Measurements from ENCODE around the gene PHYHD1. TPM values are rescaled to one million over a fixed set of nuclear protein-coding genes. Genes with fewer than 3 reads are reported as not detected.
A peak's percentile ranks its signal among the peaks of the same experiment; 100 is the strongest.

PHYHD1 gene
- total and polyA plus RNA-seq, 7 donors = 11.0 to 45.0 (median 26.9) TPM

GRCh38 chr9:128903079-128903461 lies 17.7 kb upstream of the PHYHD1 start:
- DNase-seq (no peak), ATAC-seq (no peak)
- no peaks in the 10 kb centered on the region for H3K4me1 ChIP-seq
- no peaks in the 10 kb centered on the region for H3K9me3 ChIP-seq
- intact Hi-C loops (cut with DNase I) = no loop called here
- H3K27me3 ChIP-seq (ENCODE audit: insufficient read depth in 3 of 3, low read length in 2 of 3) = no peaks in the 10 kb centered on the region
- H3K36me3 ChIP-seq (ENCODE audit: insufficient read depth in 1 of 2, low read depth in 1 of 2) = peaks cover 2 to 31% of the 10 kb centered on the region in 2 donors
- H3K27ac ChIP-seq = peak overlapping the region; percentile 53
- WGBS, 3 donors = 83 to 94% (median 86%) methylated on average over 2 of the region's 2 CpGs
- H3K4me3 ChIP-seq = no peak overlapping the region
- TF ChIP-seq CTCF (IDR thresholded peaks at IDR 0.05) = no peak

DNA sequence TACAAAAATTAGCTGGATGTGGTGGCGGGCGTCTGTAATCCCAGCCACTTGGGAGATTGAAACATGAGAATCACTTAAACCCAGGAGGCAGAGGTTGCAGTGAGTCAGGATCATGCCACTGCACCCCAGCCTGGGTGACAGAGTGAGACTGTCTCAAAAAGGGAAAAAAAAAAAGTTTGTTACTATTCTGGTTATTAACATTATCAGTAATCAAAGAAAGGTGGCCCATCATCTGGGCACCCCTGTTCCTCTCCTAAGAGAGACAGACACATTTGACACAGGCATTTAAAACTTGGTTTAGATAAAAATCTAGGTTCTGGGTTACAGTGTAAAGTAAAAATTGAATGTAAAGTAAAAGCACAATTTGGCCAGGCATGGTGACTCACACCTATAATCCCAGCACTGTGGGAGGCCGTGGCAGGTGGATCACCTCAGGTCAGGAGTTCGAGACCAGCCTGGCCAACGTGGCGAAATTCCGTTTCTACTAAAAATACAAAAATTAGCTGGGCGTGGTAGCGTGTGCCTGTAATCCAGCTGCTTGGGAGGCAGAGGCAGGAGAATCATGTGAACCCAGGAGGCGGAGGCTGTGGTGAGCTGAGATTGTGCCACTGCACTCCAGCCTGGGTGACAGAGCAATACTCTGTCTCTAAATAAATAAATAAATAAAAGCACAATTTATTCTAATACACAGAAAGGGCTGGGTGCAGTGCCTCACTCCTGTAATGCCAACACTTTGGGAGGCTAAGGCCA lies 16.7 kb upstream of the PHYHD1 start:
- H3K4me1 ChIP-seq = no peaks in the 10 kb centered on the region
- intact Hi-C loops (cut with DNase I) = no loop called here

DNA sequence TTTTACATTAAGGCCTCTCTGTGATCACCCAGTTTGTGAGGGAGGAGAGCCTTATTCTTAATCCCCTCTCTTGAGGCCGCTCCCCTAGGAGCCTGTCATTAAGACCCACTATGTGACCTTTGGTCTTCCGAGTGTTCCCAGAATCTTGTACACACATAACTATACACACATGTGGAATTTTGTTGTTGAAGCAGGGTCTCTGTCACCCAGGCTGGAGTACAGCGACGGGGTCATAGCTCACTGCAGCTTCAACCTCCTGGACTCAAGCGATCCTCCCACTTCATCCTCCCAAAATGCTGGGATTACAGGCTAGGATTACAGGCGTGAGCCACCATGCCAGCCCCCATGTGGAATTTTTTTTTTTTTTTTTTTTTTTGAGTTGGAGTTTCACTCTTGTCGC lies 14.8 kb upstream of the PHYHD1 start:
- Histone ChIP-seq H3K4me3 (no peak overlapping the region), H3K36me3 (ENCODE audit: insufficient read depth in 1 of 2, low read depth in 1 of 2) (peaks cover 0 to 39% of the 10 kb centered on the region in 2 donors), H3K27me3 (ENCODE audit: insufficient read depth in 3 of 3, low read length in 2 of 3) (no peaks in the 10 kb centered on the region), H3K4me1 (peaks cover 13% of the 10 kb centered on the region), H3K27ac (no peak overlapping the region), H3K9me3 (no peaks in the 10 kb centered on the region)
- intact Hi-C loops (cut with DNase I) = no loop called here
- ATAC-seq = no peak
- no peak for DNase-seq
- no peak for TF ChIP-seq CTCF (IDR thresholded peaks at IDR 0.05)
- 92 to 93% (median 93%) methylated on average over 7 of the region's 7 CpGs for WGBS, 3 donors

More for the DNA sequence above, 16.7 kb upstream of the PHYHD1 start:
- 82 to 92% (median 86%) methylated on average over 10 of the region's 10 CpGs for WGBS, 3 donors
- Histone ChIP-seq H3K9me3 (no peaks in the 10 kb centered on the region), H3K36me3 (ENCODE audit: insufficient read depth in 1 of 2, low read depth in 1 of 2) (peaks cover 0 to 33% of the 10 kb centered on the region in 2 donors), H3K4me3 (no peak overlapping the region), H3K27ac (no peak overlapping the region), H3K27me3 (ENCODE audit: insufficient read depth in 3 of 3, low read length in 2 of 3) (no peaks in the 10 kb centered on the region)
- DNase-seq (no peak), ATAC-seq (no peak)
- TF ChIP-seq CTCF (IDR thresholded peaks at IDR 0.05) = no peak

DNA sequence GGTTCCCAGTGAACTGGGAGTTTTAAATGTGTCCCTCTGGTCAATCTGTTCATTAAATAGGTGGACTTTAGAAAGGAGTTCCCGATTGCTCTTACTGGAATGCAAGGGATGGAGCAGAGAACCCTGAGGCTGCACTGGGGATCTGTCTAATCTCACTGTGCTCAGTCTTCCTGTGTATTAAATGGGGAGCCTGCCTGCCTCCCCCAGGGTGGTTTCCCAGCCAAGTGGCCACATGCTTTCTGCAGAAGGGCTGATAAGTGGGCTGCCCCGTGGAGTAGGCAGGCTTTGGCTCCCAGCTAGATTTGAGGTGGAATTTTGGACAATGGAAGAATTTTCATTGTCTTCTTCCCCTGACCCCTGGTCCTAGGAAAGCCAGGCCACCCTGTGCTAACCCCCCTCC lies 14.0 kb upstream of the PHYHD1 start:
- TF ChIP-seq CTCF (IDR thresholded peaks at IDR 0.05) = no peak
- Histone ChIP-seq H3K4me3 (no peak overlapping the region), H3K36me3 (ENCODE audit: insufficient read depth in 1 of 2, low read depth in 1 of 2) (peaks cover 0 to 39% of the 10 kb centered on the region in 2 donors), H3K27ac (no peak overlapping the region), H3K9me3 (no peaks in the 10 kb centered on the region), H3K4me1 (peaks cover 20% of the 10 kb centered on the region), H3K27me3 (ENCODE audit: insufficient read depth in 3 of 3, low read length in 2 of 3) (no peaks in the 10 kb centered on the region)
- WGBS, 3 donors = 43 to 62% (median 47%) methylated on average over 2 of the region's 2 CpGs
- DNase-seq (no peak), ATAC-seq (no peak)
- intact Hi-C loops (cut with DNase I) = no loop called here

- Histone ChIP-seq H3K4me1 (peaks cover 36% of the 10 kb centered on the region), H3K9me3 (no peaks in the 10 kb centered on the region), H3K4me3 (no peak overlapping the region), H3K36me3 (ENCODE audit: insufficient read depth in 1 of 2, low read depth in 1 of 2) (peaks cover 0 to 39% of the 10 kb centered on the region in 2 donors), H3K27ac (no peak overlapping the region), H3K27me3 (ENCODE audit: insufficient read depth in 3 of 3, low read length in 2 of 3) (no peaks in the 10 kb centered on the region)
- ATAC-seq (no peak), DNase-seq (no peak)
- intact Hi-C loops (cut with DNase I) = no loop called here
- WGBS, 3 donors = 97 to 98% (median 97%) methylated on average over 24 of the region's 24 CpGs
- TF ChIP-seq CTCF (IDR thresholded peaks at IDR 0.05) = no peak
These were observed 12.4 kb upstream of the PHYHD1 start for GRCh38 chr9:128908372-128908771.

All from psoas muscle (tissue), 8 donors.